Gastrocnemius medialis (tissue), 4 donors: ENCODE data around the gene LBX1. TPM values are rescaled to one million over a fixed set of nuclear protein-coding genes. Genes with fewer than 3 reads are reported as not detected.

ENCODE experiments used
- ATAC-seq, 2 donors: fragments of 150-250 bp; one replicate each; pipeline ENCODE4 v1.9.1; 2016
- DNase-seq, 2 donors: peaks; one replicate each; pipeline ENCODE4 v3.0.0-alpha.2; 2019
- H3K27ac ChIP-seq, 4 donors: fragments of 200-600 bp; sonication (generic); 1 replicate in 1 of 4; 2 replicates in 3 of 4; pipeline ENCODE4 v1.5.1; 2016 to 2018; ENCODE audit warnings: mild to moderate bottlenecking in 2 of 4, moderate library complexity in 1 of 4
- H3K27me3 ChIP-seq, 3 donors: fragments of 200-600 bp; sonication (generic) in 2 of 3; 1 replicate in 1 of 3; 2 replicates in 2 of 3; pipeline versions ENCODE4 v1.5.1 to v1.6.0; 2016 to 2019; ENCODE audit warnings: mild to moderate bottlenecking in 1 of 3, moderate library complexity in 1 of 3
- H3K36me3 ChIP-seq, 2 donors: fragments of 200-600 bp; sonication (generic) in 1 of 2; one replicate each; pipeline ENCODE4 v1.5.1; 2017 to 2018
- H3K4me1 ChIP-seq, 2 donors: fragments of 200-600 bp; sonication (generic) in 1 of 2; one replicate each; pipeline ENCODE4 v1.5.1; 2016 to 2017; ENCODE audit warnings: mild to moderate bottlenecking in 2 of 2
- H3K4me3 ChIP-seq, 4 donors: fragments of 200-600 bp; sonication (generic) in 3 of 4; 1 replicate in 1 of 4; 2 replicates in 3 of 4; pipeline ENCODE4 v1.5.1; 2016 to 2019; ENCODE audit warnings: mild to moderate bottlenecking in 2 of 4
- H3K9me3 ChIP-seq, 3 donors: fragments of 200-600 bp; sonication (generic) in 2 of 3; 1 replicate in 1 of 3; 2 replicates in 2 of 3; pipeline ENCODE4 v1.5.1; 2016 to 2019
- POLR2A ChIP-seq, 2 donors: fragments of 450-650 bp; IDR thresholded peaks; one replicate each; pipeline ENCODE4 v1.6.1; 2017; ENCODE audit warnings: antibody characterized with exemption in 2 of 2, mild to moderate bottlenecking in 2 of 2, moderate library complexity in 2 of 2
- in situ Hi-C, 4 donors: fragments of 200-750 bp; cut with MboI; loops; one replicate each; pipeline versions ENCODE4 v1.15.0 to v1.8.0; 2017; ENCODE audit warnings: low sequenced_read_pairs in 4 of 4
- intact Hi-C: fragments of 100-400 bp; cut with DNase I; formaldehyde crosslinking; loops from one replicate; pipeline ENCODE4 v1.15.1; 2023; ENCODE audit warnings: low total_unique reads
- total RNA-seq, 4 donors: library from RNA; depleted of rRNA; stranded (reverse); fragments of >200 nt; gene quantifications; one replicate each; pipeline versions ENCODE4 v1.1.0 to v1.2.3, GENCODE V29; 2016
- TF ChIP-seq, protein P1 (sequence below), 5 experiments: fragments of 450-650 bp in 3 of 5; fragments of 200-600 bp in 2 of 5; sonication (generic) in 2 of 5; IDR thresholded peaks in 4 of 5; conservative IDR thresholded peaks in 1 of 5; 1 replicate in 4 of 5; 2 replicates in 1 of 5; pipeline ENCODE4 v1.5.1; 2016 to 2019; ENCODE audit warnings: antibody characterized with exemption in 5 of 5, mild to moderate bottlenecking in 3 of 5, moderate library complexity in 3 of 5

LBX1 gene
- total RNA-seq, 4 donors from 2014 or later = 10.7 to 25.9 (median 13.0) TPM

DNA sequence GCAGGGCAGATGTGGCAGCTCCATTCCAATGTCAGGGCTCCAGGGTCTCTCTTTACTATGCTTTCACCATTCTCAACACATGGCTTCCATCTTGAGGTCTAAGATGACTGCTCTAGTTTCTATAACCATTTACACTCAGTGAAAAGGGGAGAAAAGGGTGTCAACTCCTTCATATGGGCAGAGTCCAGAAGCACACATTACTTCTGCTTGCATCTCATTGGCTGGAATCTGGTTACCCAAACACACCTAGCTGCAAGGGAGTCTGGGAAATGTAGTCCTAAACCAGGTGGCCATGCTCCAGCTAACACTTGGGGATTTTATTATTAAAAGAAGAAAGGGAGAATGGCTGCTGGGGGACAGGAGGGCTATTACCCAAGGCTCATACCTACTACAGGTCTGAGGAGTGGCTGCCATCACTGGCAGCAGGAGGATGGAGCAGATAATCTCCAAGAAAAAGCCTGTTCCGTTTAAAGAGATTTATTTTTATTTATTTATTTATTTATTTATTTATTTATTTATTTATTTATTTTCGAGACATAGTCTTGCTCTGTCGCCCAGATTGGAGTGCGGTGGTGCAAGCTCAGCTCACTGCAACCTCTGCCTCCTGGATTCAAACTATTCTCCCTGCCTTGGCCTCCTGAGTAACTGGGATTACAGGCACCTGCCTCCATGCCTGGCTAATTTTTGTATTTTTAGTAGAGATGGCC is 29.1 kb upstream of the LBX1 start:
- no peak overlapping the region for H3K27ac ChIP-seq
- no peak for ATAC-seq
- TF ChIP-seq, protein P1, sequence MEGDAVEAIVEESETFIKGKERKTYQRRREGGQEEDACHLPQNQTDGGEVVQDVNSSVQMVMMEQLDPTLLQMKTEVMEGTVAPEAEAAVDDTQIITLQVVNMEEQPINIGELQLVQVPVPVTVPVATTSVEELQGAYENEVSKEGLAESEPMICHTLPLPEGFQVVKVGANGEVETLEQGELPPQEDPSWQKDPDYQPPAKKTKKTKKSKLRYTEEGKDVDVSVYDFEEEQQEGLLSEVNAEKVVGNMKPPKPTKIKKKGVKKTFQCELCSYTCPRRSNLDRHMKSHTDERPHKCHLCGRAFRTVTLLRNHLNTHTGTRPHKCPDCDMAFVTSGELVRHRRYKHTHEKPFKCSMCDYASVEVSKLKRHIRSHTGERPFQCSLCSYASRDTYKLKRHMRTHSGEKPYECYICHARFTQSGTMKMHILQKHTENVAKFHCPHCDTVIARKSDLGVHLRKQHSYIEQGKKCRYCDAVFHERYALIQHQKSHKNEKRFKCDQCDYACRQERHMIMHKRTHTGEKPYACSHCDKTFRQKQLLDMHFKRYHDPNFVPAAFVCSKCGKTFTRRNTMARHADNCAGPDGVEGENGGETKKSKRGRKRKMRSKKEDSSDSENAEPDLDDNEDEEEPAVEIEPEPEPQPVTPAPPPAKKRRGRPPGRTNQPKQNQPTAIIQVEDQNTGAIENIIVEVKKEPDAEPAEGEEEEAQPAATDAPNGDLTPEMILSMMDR (IDR thresholded peaks at IDR 0.05 in 4 of 5, conservative IDR thresholded peaks at IDR 0.05 in 1 of 5) = no peak
- no peak for TF ChIP-seq POLR2A (IDR thresholded peaks at IDR 0.05)

DNA sequence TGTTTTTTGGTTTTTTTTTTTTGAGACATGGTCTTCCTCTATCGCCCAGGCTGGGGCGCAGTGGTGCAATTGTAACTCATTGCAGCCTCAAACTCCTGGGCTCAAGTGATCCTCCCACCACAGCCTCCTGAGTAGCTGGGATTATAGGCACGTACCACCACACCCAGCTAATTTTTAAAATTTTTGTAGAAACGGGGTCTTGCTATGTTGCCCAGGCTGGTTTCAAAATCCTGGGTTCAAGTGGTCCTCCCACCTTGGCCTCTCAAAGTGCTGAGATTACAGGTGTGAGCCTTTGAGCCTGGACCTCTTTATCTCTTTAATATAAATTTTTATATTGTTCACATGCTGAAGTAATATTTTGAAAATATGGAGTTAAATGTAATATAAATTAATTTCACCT is 28.2 kb upstream of the LBX1 start:
- no peaks in the 10 kb centered on the region for H3K27me3 ChIP-seq
- H3K4me3 ChIP-seq = no peak overlapping the region
- ATAC-seq (no peak), DNase-seq (no peak)
- no peak for TF ChIP-seq POLR2A (IDR thresholded peaks at IDR 0.05)
- TF ChIP-seq, protein P1 (IDR thresholded peaks at IDR 0.05 in 4 of 5, conservative IDR thresholded peaks at IDR 0.05 in 1 of 5) = no peak
- H3K36me3 ChIP-seq = no peaks in the 10 kb centered on the region
- no peak overlapping the region for H3K27ac ChIP-seq
- in situ Hi-C loops (no loop called here), intact Hi-C loops (no loop called here)
- no peaks in the 10 kb centered on the region for H3K4me1 ChIP-seq
- H3K9me3 ChIP-seq = no peaks in the 10 kb centered on the region

More for the DNA sequence above, 29.1 kb upstream of the LBX1 start:
- intact Hi-C loops (no loop called here), in situ Hi-C loops (no loop called here)
- H3K27me3 ChIP-seq = no peaks in the 10 kb centered on the region
- H3K4me1 ChIP-seq = no peaks in the 10 kb centered on the region
- H3K36me3 ChIP-seq = no peaks in the 10 kb centered on the region
- H3K9me3 ChIP-seq = no peaks in the 10 kb centered on the region
- no peak for DNase-seq
- no peak overlapping the region for H3K4me3 ChIP-seq

DNA sequence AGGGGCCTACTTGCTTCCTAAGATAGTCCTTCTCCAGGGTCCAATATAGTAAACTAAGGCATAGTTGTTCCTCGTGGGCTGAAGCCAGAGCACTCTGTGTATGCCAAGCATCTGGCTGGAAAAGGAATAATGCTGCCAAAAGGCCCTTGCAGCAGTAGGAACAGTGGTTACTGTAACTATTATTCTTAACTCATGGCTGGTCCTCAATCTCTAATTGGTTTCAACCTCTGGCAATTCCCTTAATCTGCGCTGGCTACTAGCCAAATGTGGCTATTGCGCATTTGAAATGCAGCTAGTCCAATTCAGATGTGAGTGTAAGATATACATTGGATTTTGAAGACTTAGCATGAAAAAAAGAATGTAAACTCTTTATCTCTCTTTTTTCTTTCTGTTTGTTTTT is 27.8 kb upstream of the LBX1 start:
- Histone ChIP-seq H3K27me3 (no peaks in the 10 kb centered on the region), H3K36me3 (no peaks in the 10 kb centered on the region), H3K9me3 (no peaks in the 10 kb centered on the region), H3K27ac (no peak overlapping the region), H3K4me3 (no peak overlapping the region), H3K4me1 (no peaks in the 10 kb centered on the region)
- DNase-seq = no peak
- in situ Hi-C loops = no loop called here
- no peak for TF ChIP-seq POLR2A (IDR thresholded peaks at IDR 0.05)
- TF ChIP-seq, protein P1 (IDR thresholded peaks at IDR 0.05 in 4 of 5, conservative IDR thresholded peaks at IDR 0.05 in 1 of 5) = no peak
- intact Hi-C loops = no loop called here
- no peak for ATAC-seq

DNA sequence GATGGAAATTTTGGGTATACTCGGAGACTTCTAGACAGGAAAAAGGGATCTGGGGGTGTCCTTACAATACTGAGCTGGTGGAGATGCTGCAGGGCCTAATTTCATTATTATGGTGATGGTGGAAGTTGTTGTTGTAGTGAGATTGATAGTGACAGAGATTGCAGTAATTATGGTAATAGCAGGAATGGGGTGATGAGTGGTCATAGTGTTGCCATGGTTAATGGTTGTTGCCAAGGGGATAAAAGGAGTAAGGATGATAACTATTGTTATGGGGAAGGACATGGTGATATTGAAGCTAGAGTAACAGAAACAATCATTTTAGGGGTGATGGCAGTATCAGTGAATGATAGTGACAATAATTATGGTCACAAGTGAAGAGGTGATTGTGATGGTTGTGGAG is 27.1 kb upstream of the LBX1 start:
- DNase-seq = no peak
- TF ChIP-seq, protein P1 (IDR thresholded peaks at IDR 0.05 in 4 of 5, conservative IDR thresholded peaks at IDR 0.05 in 1 of 5) = no peak
- no peak for TF ChIP-seq POLR2A (IDR thresholded peaks at IDR 0.05)
- H3K9me3 ChIP-seq = no peaks in the 10 kb centered on the region
- H3K27ac ChIP-seq = no peak overlapping the region
- ATAC-seq = no peak
- H3K36me3 ChIP-seq = no peaks in the 10 kb centered on the region
- no peaks in the 10 kb centered on the region for H3K4me1 ChIP-seq
- H3K4me3 ChIP-seq = no peak overlapping the region
- intact Hi-C loops (no loop called here), in situ Hi-C loops (no loop called here)
- H3K27me3 ChIP-seq = no peaks in the 10 kb centered on the region

DNA sequence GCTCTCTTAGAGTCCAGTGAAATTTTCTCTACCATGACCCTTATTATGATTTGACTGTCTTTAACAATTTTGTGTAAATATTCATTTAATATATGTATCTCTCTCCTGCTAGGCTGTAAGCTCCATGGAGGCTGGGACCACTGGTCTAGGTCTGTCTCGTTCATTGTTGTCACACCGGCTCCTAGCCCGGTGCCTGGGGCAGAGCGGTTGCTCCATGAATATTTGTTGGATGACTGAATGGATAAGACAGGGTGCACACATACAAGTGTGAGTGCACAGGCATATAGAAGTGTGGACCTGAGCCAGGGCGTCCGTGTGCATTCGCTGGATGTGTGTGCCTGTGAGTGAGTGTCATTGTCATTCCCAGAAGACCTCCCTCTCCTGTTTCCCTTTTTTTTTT is 20.9 kb upstream of the LBX1 start:
- no peak for TF ChIP-seq POLR2A (IDR thresholded peaks at IDR 0.05)
- TF ChIP-seq, protein P1 (IDR thresholded peaks at IDR 0.05 in 4 of 5, conservative IDR thresholded peaks at IDR 0.05 in 1 of 5) = no peak
- Histone ChIP-seq H3K27ac (no peak overlapping the region), H3K27me3 (peaks cover 0 to 3% (median 0%) of the 10 kb centered on the region in 3 donors), H3K36me3 (no peaks in the 10 kb centered on the region), H3K4me3 (no peak overlapping the region), H3K9me3 (no peaks in the 10 kb centered on the region), H3K4me1 (no peaks in the 10 kb centered on the region)
- in situ Hi-C loops (no loop called here), intact Hi-C loops (no loop called here)
- ATAC-seq (no peak), DNase-seq (no peak)
